ENCODE data around the gene PI4K2B.
"Not testable (repeated sequence)": the region's sequence is repeated elsewhere in the genome, so short reads cannot be mapped to it uniquely, and the experiment has no call there.

Gene PI4K2B

GRCh38 chr4:25302626-25303025 is 68.8 kb downstream of the PI4K2B start:
- no peak for FAIRE-seq
- DNase-seq (ENCODE audit: insufficient read length, low spot score), result no peak

- no peak for FAIRE-seq
Observed at GRCh38 chr4:25303578-25303977, 69.7 kb downstream of the PI4K2B start.

GRCh38 chr4:25306518-25307057 is 72.8 kb downstream of the PI4K2B start:
- DNase-seq (ENCODE audit: insufficient read length, low spot score), result no peak
- no peak for FAIRE-seq

More at GRCh38 chr4:25303578-25303977, 69.7 kb downstream of the PI4K2B start:
- DNase-seq (ENCODE audit: insufficient read length, low spot score), result no peak

GRCh38 chr4:25307596-25307995 is 73.8 kb downstream of the PI4K2B start:
- DNase-seq (ENCODE audit: insufficient read length, low spot score) (no peak), FAIRE-seq (no peak)

GRCh38 chr4:25308306-25308705 is 74.5 kb downstream of the PI4K2B start:
- FAIRE-seq (no peak), DNase-seq (ENCODE audit: insufficient read length, low spot score) (no peak)

- DNase-seq (ENCODE audit: insufficient read length, low spot score) (no peak), FAIRE-seq (no peak)
Observed at GRCh38 chr4:25308761-25309160, 74.9 kb downstream of the PI4K2B start.

GRCh38 chr4:25310066-25310802 is 76.4 kb downstream of the PI4K2B start:
- DNase-seq (ENCODE audit: insufficient read length, low spot score) (no peak), FAIRE-seq (no peak)

GRCh38 chr4:25310803-25311166 is 77.0 kb downstream of the PI4K2B start:
- no peak for FAIRE-seq
- no peak for DNase-seq (ENCODE audit: insufficient read length, low spot score)

- DNase-seq (ENCODE audit: insufficient read length, low spot score) (peak; percentile 78), FAIRE-seq (peak; percentile 57)
Observed at GRCh38 chr4:25312496-25313200, 78.8 kb downstream of the PI4K2B start, which contains the start of gene ZCCHC4. ZCCHC4 (plus strand) TSS chr4:25312774; CDS start chr4:25312810, 36 bp downstream.

GRCh38 chr4:25313201-25313895 is 79.5 kb downstream of the PI4K2B start:
- no peak for FAIRE-seq
- no peak for DNase-seq (ENCODE audit: insufficient read length, low spot score)

- DNase-seq (ENCODE audit: insufficient read length, low spot score) (no peak), FAIRE-seq (no peak)
Observed at GRCh38 chr4:25320336-25320735, 86.5 kb downstream of the PI4K2B start.

- no peak for FAIRE-seq
- DNase-seq (ENCODE audit: insufficient read length, low spot score), result no peak
Observed at GRCh38 chr4:25320773-25321172, 86.9 kb downstream of the PI4K2B start.

- no peak for DNase-seq (ENCODE audit: insufficient read length, low spot score)
- no peak for FAIRE-seq
Observed at GRCh38 chr4:25321703-25322102, 87.9 kb downstream of the PI4K2B start.

- FAIRE-seq; DNase-seq (ENCODE audit: insufficient read length, low spot score): not testable (repeated sequence)
Observed at GRCh38 chr4:25328463-25328862, 94.6 kb downstream of the PI4K2B start.
